Thyroid gland (tissue), 4 donors: Measurements from ENCODE around the gene OPTC.

Source experiments
- CTCF ChIP-seq, 6 experiments: fragments of 200-600 bp in 3 of 6; fragments of 450-650 bp in 3 of 6; sonication (generic) in 3 of 6; IDR thresholded peaks; one replicate each; pipeline ENCODE4 v1.5.1; 2016 to 2019; ENCODE audit warnings: antibody characterized with exemption in 6 of 6, mild to moderate bottlenecking in 2 of 6, inconsistent platforms in 1 of 6, moderate library complexity in 1 of 6
- POLR2A ChIP-seq, 2 donors: fragments of 450-650 bp; IDR thresholded peaks; one replicate each; pipeline ENCODE4 v1.6.1; 2017; ENCODE audit warnings: antibody characterized with exemption in 2 of 2, mild to moderate bottlenecking in 2 of 2, moderate library complexity in 1 of 2

DNA sequence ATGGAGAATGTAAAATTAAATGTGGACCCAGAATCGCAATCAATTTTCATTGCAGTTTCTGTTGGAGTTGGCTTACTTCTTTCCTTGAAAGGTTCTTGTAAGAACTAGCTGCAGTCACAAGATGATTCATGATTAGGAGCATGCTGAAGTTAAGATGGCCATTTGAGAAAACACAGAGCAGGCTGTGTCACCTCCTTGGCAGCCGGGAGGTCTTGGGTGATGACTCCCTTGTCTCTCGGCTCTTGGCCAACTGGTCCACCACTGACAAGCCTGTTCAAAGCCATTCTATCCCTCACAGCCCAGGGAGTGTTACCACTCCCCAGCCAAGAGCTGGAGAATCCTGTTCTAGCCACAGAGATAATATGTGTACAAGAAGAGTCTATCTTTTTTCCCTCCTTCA, 40.6 kb downstream of the OPTC start:
- no peak for TF ChIP-seq CTCF (IDR thresholded peaks at IDR 0.05)
- no peak for TF ChIP-seq POLR2A (IDR thresholded peaks at IDR 0.05)
